CD4-positive, alpha-beta T cell treated with Interleukin-1 beta for 1 hour (primary cell): ENCODE measurements around the gene PRPS1.
"Not testable (repeated sequence)": the region's sequence is repeated elsewhere in the genome, so short reads cannot be mapped to it uniquely, and the experiment has no call there.

Experiments
- DNase-seq, 2 donors: peaks; one replicate each; pipeline ENCODE4 v3.0.0-alpha.2; 2020 to 2022

The PRPS1 gene

DNA sequence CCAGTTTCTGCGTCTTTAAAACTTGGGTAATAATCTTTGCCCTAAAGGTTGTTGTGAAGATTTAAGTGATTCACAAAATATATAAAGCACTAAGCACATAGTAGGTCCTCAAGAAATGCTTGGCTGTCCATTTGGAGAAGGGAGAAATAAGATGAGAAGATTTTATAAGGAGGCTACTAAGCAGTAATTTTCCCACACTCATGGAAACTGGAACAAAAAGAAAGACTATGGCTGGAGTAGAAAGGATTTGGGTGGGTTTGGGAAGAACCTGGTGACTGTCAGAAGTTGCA, 47.0 kb downstream of the PRPS1 start:
- DNase-seq, result no peak

DNA sequence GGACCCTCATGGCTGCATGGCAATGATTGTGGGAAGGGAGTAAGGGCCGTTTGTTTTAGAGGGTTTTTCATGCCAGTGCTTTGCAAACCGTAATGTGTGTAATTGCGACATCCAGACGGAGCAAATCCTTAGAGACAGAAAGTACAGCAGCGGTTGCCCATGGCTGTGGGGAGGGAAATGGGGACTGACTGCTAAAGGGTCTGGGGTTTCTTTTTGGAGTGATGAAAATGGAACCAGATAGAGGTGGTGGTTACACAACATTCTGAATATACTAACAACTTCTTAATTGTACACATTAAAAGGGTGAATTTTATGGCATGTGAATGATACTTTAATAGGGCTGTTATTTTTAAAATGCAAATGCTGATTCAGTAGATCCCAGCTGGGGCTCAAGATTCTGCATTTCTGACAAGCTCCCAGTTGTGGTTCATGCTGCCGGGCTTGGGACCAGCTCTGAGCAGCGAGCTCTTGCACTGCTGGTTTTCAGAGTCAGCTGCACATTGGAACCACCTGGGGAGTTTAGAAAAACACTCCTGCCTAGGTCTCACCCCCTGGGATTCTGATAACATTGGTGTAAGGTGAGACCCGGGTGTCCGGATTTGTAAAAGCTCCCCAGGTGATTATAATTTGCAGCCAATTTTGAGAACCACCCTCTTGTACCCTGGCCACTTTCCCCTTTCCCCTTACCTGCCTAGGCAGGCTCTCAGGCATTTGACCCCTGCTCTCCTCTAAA, 47.7 kb downstream of the PRPS1 start:
- DNase-seq, result peak; percentile 34 to 44

- peak; percentile 62 to 71 for DNase-seq
Measured at GRCh38 chrX:107676559-107677378, 48.5 kb downstream of the PRPS1 start.

DNA sequence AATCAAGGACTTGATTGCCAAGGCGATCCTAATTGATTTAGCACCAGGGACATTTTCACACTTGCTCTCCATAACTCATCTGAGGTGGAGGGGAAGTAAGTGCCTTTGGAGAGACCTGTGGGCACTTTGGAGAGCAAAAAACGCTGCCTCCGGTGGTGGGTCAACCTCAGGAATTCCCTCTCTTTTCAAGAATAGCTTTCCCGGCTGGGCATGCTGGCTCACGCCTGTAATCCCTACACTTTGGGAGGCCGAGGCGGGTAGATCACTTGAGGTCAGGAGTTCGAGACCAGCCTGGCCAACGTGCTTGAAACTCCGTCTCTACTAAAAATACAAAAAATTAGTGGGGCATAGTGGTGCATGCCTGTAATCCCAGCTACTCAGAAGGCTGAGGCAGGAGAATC, 49.2 kb downstream of the PRPS1 start:
- no peak for DNase-seq

- peak in 1 of 2 donors; percentile 19 for DNase-seq
Measured at GRCh38 chrX:107677909-107678308, 49.6 kb downstream of the PRPS1 start.

GRCh38 chrX:107678957-107679740, 50.8 kb downstream of the PRPS1 start:
- peak; percentile 76 to 81 for DNase-seq

DNA sequence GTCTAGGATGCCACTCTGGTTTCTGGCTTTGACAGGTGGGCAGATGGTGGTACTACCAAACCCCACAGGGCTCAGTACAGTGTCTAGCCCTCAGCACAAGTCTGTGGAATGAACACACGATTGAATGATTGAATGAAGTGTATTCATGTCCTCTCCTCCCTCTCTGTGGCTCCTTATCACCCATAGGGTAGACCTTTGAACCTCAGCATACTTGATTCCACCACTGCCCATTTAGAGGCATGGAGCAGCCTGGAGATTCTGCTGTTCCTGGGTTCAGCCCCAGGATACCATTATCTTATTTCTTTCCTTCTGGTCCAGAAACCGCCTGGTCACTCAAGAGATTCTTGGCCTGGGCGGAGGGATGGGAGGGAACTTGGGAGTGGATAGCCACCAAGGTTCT, 53.9 kb downstream of the PRPS1 start:
- DNase-seq, result no peak

DNA sequence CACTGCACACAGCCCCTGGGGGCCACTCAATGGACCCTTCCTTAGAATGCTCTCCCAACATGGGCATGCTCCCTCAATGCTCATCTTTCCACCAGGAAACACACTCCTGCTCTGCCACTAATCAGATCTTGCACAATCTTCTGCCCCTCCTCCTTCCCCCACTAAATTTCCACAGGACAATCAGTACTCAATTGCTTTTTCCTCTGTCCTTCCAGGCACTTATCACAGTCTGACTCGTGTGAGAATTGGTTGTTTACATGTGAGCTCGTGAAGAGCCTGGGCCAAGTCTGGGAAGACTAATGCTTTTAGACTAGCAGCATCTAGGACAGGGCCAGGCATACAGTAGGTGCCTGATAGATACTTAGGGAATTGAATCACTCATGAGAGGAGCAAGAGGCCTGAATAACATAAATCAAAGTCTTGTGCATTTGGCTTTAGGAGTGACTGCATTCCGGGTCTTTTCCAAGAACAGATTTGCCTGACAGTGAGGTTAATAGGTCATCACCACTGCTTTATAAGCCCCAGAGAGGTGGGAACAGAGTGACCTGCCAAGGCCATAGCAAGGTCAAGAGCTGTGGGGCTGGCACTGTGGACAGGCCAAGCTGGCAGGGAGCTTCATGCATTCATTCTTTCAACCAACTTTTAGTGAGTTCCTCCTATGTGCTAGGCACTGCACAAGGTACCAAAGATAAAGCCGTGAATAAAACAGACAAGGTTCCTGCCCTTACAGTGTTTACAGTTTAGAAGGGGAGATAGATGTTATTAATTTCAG, 55.0 kb downstream of the PRPS1 start:
- no peak for DNase-seq

- DNase-seq, result no peak
Measured at GRCh38 chrX:107683931-107684330, 55.6 kb downstream of the PRPS1 start.

DNA sequence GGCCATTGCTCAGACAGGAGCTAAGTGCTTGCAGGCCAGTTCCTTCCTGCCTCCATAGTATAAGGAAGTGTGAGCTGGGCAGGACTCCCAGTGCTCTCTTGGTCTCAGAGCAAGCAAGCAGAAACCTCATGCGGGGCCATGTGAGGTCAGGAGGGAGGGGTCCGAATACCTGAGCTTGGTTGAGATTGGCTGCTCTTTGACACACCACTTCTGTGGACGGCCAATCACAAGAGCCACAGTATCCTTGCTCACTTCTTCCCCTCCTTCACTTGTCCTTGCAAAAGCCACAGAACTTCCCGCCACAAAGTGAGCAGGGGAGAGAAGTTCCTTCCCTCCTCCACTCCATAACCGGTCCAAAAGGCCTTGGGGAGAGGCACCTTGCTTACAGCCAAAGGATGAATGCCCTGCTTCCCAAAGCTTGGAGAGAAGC, 56.7 kb downstream of the PRPS1 start:
- DNase-seq, result peak in 1 of 2 donors; percentile 66

GRCh38 chrX:107685586-107685985, 57.3 kb downstream of the PRPS1 start:
- not testable (repeated sequence) for DNase-seq

DNA sequence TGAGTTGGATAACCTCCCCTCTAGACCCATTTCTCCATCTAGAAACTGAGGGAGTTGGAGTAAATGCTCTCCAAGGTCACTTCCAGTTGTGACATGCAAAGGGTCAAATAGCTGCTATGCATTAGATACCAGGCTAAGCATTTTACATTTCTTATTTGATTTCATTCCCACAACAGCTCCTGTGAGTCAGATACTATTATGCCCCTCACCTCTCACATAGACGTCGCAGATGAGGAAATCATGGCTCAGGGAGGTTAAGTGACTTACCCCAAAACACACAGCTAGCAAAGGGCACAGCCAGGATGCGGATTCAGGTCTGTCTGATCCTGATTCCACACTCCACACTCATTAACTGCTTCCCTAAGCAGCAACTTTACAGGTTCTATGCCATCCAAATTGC, 57.7 kb downstream of the PRPS1 start:
- DNase-seq, result no peak

DNA sequence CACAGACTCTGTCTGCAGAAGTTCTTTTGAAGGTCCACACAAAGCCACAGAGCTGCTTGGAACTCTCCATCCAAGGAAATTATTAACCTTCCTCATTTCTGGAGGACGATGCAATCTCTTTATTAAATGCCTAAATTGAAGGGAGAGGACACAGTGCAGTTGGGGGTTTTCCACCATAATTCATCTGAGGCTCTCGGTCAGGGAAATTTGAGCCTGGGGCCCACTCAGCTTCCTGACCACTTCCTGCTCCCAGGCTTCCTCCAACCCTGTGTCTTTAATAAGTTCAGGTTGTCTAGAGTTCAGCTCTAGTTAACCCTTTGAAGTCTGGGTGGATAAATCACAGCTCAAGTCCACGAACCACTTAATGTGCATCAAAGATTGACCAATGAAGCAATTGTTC, 58.5 kb downstream of the PRPS1 start:
- DNase-seq, result no peak

DNA sequence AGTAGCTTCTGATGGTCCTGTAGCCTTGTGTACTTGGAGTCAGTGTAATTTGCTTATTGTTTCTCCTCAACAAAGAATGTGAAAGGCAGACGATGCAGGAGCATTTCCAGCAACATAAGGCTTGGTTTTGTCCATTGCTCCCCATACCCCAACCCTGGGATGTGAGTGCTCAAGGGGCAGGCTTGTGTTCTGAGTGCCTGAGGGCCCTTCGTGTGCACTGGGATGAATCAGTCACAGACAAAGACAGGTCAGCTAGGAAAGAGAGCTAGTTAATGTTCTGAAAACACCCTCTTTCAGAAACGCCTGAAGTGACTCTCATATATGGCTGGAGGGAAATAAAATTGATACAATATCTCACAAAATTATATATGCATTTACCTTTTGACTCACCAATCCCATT, 59.1 kb downstream of the PRPS1 start:
- no peak for DNase-seq

- DNase-seq, result no peak
Measured at GRCh38 chrX:107691024-107691448, 62.7 kb downstream of the PRPS1 start.

DNA sequence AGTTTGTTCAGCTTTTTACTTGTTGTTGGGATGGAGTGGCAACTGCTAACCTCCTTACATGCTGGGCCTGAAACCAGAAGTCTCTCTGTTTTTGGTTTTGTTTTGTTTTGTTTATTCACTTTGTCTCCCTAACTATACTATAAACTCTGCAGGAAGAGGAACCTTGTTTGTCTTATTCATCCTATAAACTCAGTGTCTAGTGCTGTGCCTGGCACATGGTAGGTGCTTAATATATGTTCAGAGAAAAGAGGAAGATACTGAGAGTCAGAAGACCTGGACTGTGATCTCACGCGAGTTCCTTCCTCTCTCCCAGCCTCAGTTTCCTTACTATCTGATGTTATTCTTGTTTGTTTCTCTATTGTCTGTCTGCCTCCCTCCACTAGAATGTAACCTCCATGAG, 71.3 kb downstream of the PRPS1 start:
- DNase-seq, result no peak

- DNase-seq, result no peak
Measured at GRCh38 chrX:107700317-107700774, 72.0 kb downstream of the PRPS1 start.
